Breast epithelium (tissue), 4 donors: ENCODE results near the gene MS4A3. TPM values are rescaled to one million over a fixed set of nuclear protein-coding genes. Genes with fewer than 3 reads are reported as not detected.
"Not testable (repeated sequence)": the region's sequence is repeated elsewhere in the genome, so short reads cannot be mapped to it uniquely, and the experiment has no call there.

ENCODE experiments used
- DNase-seq, 2 donors: peaks; one replicate each; pipeline ENCODE4 v3.0.0-alpha.2; 2019; ENCODE audit warnings: low spot score in 2 of 2
- H3K27ac ChIP-seq, 2 donors: fragments of 200-600 bp; sonication (generic) in 1 of 2; one replicate each; pipeline ENCODE4 v1.5.1; 2016 to 2019; ENCODE audit warnings: mild to moderate bottlenecking in 1 of 2
- H3K27me3 ChIP-seq, 2 donors: fragments of 200-600 bp; sonication (generic) in 1 of 2; one replicate each; pipeline versions ENCODE4 v1.5.1 to v1.6.0; 2017 to 2019; ENCODE audit warnings: control low read depth in 1 of 2, mild to moderate bottlenecking in 1 of 2
- H3K36me3 ChIP-seq: fragments of 200-600 bp; one replicate; pipeline ENCODE4 v1.5.1; 2019
- H3K4me1 ChIP-seq, 2 donors: fragments of 200-600 bp; sonication (generic); one replicate each; pipeline ENCODE4 v1.5.1; 2016 to 2019; ENCODE audit warnings: control low read depth in 1 of 2
- H3K4me3 ChIP-seq, 3 donors: fragments of 200-600 bp; sonication (generic); 1 replicate in 2 of 3; 2 replicates in 1 of 3; pipeline ENCODE4 v1.5.1; 2016 to 2019; ENCODE audit warnings: mild to moderate bottlenecking in 3 of 3, moderate library complexity in 2 of 3
- H3K9me3 ChIP-seq, 2 donors: fragments of 200-600 bp; sonication (generic) in 1 of 2; one replicate each; pipeline ENCODE4 v1.5.1; 2016 to 2019; ENCODE audit warnings: control low read depth in 1 of 2
- CTCF ChIP-seq, 3 donors: fragments of 450-650 bp; IDR thresholded peaks; one replicate each; pipeline ENCODE4 v1.5.1; 2016 to 2017; ENCODE audit warnings: antibody characterized with exemption in 3 of 3, mild to moderate bottlenecking in 3 of 3, moderate library complexity in 3 of 3
- POLR2A ChIP-seq: fragments of 450-650 bp; IDR thresholded peaks from one replicate; pipeline ENCODE4 v1.6.1; 2016; ENCODE audit warnings: antibody characterized with exemption, mild to moderate bottlenecking, moderate library complexity
- POLR2AphosphoS5 ChIP-seq, 3 donors: sonication (generic); formaldehyde crosslinking; IDR thresholded peaks; one replicate each; pipeline ENCODE4 v1.6.1; 2017; ENCODE audit warnings: antibody characterized with exemption in 3 of 3
- intact Hi-C: fragments of 100-400 bp; cut with DNase I; formaldehyde crosslinking; loops from one replicate; pipeline ENCODE4 v1.15.1; 2023; ENCODE audit warnings: low total_unique reads
- total RNA-seq, 3 donors: library from RNA; depleted of rRNA; stranded (reverse); fragments of >200 nt; gene quantifications; one replicate each; pipeline ENCODE4 v1.1.0, GENCODE V29; 2016

The MS4A3 gene
- total RNA-seq, 3 donors from 2014 or later = not detected

- no peaks in the 10 kb centered on the region for H3K4me1 ChIP-seq
- no peaks in the 10 kb centered on the region for H3K36me3 ChIP-seq
- H3K9me3 ChIP-seq = no peaks in the 10 kb centered on the region
- no peak for TF ChIP-seq CTCF (IDR thresholded peaks at IDR 0.05)
- no peak for TF ChIP-seq POLR2A
- TF ChIP-seq POLR2AphosphoS5 (IDR thresholded peaks at IDR 0.05) = no peak
- no peak overlapping the region for H3K4me3 ChIP-seq
- no peak overlapping the region for H3K27ac ChIP-seq
- H3K27me3 ChIP-seq = peaks cover 0 to 4% of the 10 kb centered on the region in 2 donors
- DNase-seq = no peak
- intact Hi-C loops = no loop called here
Measured at GRCh38 chr11:60098508-60098907, 42.0 kb downstream of the MS4A3 start.

- Histone ChIP-seq H3K4me1 (no peaks in the 10 kb centered on the region), H3K27me3 (no peaks in the 10 kb centered on the region), H3K4me3 (no peak overlapping the region), H3K9me3 (no peaks in the 10 kb centered on the region), H3K36me3 (no peaks in the 10 kb centered on the region), H3K27ac (no peak overlapping the region)
- DNase-seq = no peak
- TF ChIP-seq POLR2A = no peak
- no peak for TF ChIP-seq CTCF (IDR thresholded peaks at IDR 0.05)
- no peak for TF ChIP-seq POLR2AphosphoS5 (IDR thresholded peaks at IDR 0.05)
- intact Hi-C loops = no loop called here
Measured at GRCh38 chr11:60100516-60100915, 44.1 kb downstream of the MS4A3 start.

- H3K36me3 ChIP-seq, H3K4me3 ChIP-seq, H3K4me1 ChIP-seq, H3K27ac ChIP-seq, DNase-seq, intact Hi-C loops, H3K27me3 ChIP-seq, H3K9me3 ChIP-seq: not testable (repeated sequence)
Measured at GRCh38 chr11:60101368-60101767, 44.9 kb downstream of the MS4A3 start.

- H3K36me3 ChIP-seq, H3K9me3 ChIP-seq, H3K4me3 ChIP-seq, DNase-seq, H3K4me1 ChIP-seq, H3K27me3 ChIP-seq, H3K27ac ChIP-seq, intact Hi-C loops: not testable (repeated sequence)
Measured at GRCh38 chr11:60104471-60105115, 48.1 kb downstream of the MS4A3 start.

GRCh38 chr11:60108631-60109030, 52.2 kb downstream of the MS4A3 start:
- intact Hi-C loops, H3K36me3 ChIP-seq, DNase-seq, H3K4me3 ChIP-seq, H3K27me3 ChIP-seq, H3K27ac ChIP-seq, H3K9me3 ChIP-seq, H3K4me1 ChIP-seq: not testable (repeated sequence)

DNA sequence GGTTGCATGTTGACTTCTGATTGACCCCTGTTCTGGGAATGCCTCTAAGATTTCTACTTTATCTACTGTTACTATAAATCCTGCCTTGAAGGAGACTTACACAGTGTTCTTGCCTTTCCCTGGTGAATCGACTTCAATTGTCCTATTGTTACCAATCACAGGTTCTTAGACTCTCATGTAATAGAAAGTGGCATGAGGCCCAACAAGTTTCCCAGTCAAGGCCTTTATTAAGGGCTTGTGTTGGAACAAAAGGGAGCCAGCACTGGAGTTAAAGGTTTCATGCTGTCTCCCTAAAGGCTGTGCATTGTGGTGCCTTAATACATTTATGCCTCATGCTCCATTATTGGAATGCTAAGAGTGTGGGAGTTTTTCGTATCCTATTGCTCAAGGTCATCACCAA, 55.3 kb downstream of the MS4A3 start:
- H3K36me3 ChIP-seq = no peaks in the 10 kb centered on the region
- no peak overlapping the region for H3K4me3 ChIP-seq
- no peaks in the 10 kb centered on the region for H3K4me1 ChIP-seq
- intact Hi-C loops = no loop called here
- no peaks in the 10 kb centered on the region for H3K27me3 ChIP-seq
- TF ChIP-seq POLR2A = no peak
- TF ChIP-seq CTCF (IDR thresholded peaks at IDR 0.05) = no peak
- no peak for TF ChIP-seq POLR2AphosphoS5 (IDR thresholded peaks at IDR 0.05)
- no peak overlapping the region for H3K27ac ChIP-seq
- no peak for DNase-seq
- no peaks in the 10 kb centered on the region for H3K9me3 ChIP-seq
